GM12874 (cell line): ENCODE data around the gene ELANE.

ENCODE experiments used
- CTCF ChIP-seq: IDR thresholded peaks from 2 replicates; pipeline ENCODE4 v1.5.1; 2011; ENCODE audit warnings: low read depth, mild to moderate bottlenecking, control low read depth, low read length, moderate library complexity; ENCODE audit not compliant: insufficient read depth

The ELANE gene

GRCh38 chr19:867301-867793 is 15.2 kb downstream of the ELANE start:
- TF ChIP-seq CTCF = no peak

GRCh38 chr19:867855-868457 is 15.9 kb downstream of the ELANE start:
- no peak for TF ChIP-seq CTCF

GRCh38 chr19:868458-869244 is 16.5 kb downstream of the ELANE start:
- no peak for TF ChIP-seq CTCF

- TF ChIP-seq CTCF = no peak
Measured at GRCh38 chr19:869245-870177, 17.4 kb downstream of the ELANE start.

GRCh38 chr19:870314-870713 is 18.2 kb downstream of the ELANE start:
- TF ChIP-seq CTCF = no peak

- TF ChIP-seq CTCF = no peak
Measured at GRCh38 chr19:870963-871401, 18.9 kb downstream of the ELANE start.
